Hematopoietic multipotent progenitor cell treated with erythropoietin and hydrocortisone succinate and interleukin-3 and kit ligand, for 8 days (in vitro differentiated cells): ENCODE measurements around the gene EGFLAM.

Source experiments
- DNase-seq: peaks from one replicate; pipeline ENCODE4 v3.0.0-alpha.2; 2015

Gene EGFLAM

DNA sequence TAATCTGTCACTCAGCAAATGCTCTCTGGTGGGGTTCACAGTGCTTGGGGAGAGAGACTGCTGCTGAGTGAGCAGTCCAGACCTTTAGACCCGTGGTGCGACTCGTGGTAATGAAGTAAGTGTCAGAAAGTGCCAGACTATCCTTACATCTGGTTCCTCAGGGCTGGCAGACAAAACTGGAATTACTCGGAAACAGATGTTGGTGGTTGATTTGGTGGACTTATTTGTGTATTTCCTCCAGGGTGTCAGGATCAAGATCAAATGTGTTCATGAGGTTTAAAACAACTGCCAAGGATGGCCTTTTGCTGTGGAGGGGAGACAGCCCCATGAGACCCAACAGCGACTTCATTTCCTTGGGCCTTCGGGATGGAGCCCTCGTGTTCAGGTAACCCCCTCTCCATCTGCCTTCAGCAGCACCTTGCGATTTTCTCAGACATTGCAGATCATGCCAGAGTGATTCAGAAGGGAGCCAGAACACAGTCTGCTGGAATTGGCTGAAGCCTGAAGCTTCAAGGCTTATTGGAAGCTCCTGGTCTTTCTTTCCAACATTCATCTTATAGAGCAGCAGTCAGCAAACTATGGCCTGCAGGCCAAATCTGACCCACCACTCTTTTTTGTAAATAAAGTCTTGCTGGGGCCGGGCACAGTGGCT, 192.8 kb downstream of the EGFLAM start:
- no peak for DNase-seq

DNA sequence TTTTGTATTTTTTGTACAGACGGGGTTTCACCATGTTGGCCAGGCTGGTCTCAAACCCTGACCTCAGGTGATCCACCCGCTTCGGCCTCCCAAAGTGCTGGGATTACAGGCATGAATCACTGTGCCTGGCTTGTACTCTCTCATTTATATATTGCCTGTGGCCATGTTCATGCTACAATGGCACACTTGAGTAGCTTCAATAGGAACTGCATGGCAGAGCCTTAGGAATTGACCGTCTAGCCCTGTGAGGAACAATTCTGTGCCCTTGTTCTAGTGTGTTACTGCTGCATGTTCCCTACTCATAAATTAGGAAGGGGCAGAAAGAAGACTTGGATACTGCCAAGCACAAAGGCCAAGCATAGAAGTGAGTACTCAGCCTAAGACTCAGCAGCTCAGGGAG, 193.8 kb downstream of the EGFLAM start:
- no peak for DNase-seq

DNA sequence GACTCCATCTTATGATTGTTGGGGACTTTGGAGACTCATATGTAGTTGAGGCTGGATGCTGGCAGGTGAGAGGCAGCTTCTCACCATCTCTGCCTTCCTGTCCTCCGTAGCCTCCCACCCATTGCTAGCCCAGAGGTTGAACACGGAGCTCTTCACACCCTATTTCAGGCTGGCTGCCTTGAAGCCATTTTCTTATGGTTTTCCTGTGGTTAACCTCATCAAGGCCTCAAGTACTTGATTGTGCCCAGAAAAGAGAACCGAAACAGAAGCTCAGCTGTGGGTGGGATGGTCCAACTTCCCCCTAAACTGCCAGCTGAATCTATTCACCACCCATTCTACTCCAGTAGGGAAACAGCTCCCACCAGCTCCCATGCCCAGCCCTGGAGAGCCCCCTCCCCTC, 195.1 kb downstream of the EGFLAM start:
- DNase-seq = peak; percentile 6

DNA sequence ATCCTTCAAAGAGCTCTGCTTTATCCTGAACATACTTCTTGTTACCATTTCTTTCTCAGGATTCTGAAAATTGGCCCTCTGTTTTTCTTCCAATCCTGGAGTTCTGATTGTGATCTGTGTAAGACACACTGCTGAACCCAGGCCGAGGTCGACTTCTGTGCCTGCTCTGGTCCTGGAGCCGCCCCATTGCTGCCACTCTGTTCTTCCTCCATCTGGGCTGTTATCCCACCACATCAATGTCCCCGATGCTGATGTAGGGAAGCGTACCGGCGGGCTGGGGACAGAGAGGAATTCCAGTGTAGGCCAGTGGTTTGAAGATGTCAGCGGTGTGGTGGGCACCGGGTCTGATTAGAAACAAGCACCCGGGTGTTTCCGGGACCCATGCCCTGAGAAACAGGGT, 195.6 kb downstream of the EGFLAM start:
- DNase-seq = no peak

DNA sequence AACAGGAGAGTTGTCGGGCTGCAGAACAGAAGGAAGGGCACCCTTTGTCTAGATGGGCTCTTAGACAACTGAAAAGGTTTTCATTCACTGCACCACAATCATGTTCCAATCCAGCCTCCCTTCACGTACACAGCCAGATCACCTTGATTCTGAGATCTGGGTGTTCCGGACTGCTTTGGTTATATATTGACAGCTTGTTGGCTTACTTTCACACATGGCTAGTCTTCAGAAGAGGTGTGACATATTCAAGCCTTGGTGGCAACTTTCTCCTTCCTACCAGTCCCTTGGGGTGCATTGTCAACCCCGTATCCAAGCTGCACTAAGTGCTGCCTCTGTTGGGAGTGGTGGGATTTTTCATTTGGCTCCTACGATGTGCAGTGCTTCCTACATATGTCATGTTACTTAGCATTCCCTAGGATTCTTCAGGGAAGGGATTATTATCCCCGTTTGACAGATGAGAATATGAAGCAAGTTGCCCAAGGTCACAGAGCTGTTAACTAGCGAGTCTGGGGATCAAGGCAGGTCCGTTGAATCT, 197.5 kb downstream of the EGFLAM start:
- DNase-seq = no peak

DNA sequence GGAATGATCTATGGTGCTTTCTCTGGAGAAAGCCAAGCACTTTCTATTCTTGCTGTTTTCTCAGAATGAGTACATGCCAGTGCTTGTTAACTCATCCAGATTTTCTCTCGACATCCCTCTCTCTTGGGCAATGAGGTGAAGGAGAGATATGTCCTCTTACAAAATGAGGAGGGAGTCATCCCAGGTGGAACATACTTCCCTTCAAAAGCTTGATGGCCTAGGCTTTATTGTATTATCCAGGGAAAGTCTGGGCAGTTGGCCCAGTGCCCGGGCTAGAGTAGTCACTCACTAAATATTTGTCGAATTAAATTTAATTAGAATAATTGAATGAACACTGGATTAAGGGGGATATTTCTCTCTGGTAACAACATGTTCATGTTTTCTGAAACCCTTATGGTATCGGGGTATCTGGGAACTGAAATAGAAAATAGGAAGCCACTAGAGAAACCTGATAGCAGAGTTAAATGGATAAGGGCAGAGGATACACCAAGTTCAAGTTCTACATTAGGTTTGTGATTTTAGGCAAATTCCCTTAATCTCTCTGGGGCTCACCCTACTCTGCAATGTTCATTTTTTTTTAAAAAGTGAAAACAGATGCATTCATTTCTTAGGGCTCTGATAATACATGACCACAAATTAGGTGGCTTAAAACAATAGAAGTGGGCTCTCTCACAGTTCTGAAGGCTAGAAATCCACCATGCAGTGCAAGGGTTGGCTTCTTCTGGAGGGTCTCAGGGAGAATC, 198.5 kb downstream of the EGFLAM start:
- no peak for DNase-seq

DNA sequence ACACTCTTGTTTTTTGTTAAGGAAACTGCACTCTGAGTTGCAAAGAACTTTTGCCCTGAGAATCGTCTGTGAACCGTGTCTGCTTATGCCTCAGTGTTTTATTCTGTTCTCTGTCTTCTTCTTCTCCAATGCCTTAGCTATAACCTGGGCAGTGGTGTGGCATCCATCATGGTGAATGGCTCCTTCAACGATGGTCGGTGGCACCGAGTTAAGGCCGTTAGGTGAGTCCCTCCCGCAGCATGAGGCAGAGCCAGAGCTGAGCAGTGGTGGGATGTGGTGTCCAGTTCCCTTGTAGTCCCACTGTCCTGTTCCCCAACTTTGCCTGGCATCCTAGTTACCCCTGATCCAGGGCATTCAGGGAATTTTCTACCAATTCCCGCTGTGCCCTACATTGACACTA, 199.8 kb downstream of the EGFLAM start:
- DNase-seq = no peak

DNA sequence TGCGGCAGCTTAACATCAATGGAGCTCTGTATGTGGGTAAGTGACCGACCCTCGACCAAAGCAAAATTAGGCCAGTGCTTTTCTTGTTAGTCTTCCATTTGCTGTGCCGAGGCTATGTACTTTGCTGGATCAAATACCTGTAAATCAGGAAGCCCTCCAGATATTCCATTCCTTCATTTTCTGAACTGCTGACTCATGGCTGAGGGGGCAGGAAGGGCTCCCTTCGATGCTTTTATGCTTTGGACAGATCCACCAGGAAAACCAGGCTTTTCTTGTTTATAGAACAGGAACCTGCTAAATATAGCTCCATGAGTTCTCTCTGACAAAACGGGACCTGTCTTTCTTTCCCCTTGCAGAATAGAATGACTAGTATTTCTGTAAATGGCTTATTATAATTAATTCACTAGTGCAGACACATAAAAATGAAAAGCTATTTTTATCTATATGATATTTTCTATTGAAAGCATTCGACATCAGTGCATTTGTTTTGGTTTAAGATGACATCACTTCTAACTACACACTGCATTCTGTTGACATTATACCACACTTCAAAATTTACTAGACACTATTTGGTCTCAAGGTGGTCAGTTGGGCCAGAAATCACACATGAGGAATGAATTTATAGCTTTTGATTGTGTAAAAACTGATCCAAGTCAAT, 204.7 kb downstream of the EGFLAM start:
- no peak for DNase-seq

DNA sequence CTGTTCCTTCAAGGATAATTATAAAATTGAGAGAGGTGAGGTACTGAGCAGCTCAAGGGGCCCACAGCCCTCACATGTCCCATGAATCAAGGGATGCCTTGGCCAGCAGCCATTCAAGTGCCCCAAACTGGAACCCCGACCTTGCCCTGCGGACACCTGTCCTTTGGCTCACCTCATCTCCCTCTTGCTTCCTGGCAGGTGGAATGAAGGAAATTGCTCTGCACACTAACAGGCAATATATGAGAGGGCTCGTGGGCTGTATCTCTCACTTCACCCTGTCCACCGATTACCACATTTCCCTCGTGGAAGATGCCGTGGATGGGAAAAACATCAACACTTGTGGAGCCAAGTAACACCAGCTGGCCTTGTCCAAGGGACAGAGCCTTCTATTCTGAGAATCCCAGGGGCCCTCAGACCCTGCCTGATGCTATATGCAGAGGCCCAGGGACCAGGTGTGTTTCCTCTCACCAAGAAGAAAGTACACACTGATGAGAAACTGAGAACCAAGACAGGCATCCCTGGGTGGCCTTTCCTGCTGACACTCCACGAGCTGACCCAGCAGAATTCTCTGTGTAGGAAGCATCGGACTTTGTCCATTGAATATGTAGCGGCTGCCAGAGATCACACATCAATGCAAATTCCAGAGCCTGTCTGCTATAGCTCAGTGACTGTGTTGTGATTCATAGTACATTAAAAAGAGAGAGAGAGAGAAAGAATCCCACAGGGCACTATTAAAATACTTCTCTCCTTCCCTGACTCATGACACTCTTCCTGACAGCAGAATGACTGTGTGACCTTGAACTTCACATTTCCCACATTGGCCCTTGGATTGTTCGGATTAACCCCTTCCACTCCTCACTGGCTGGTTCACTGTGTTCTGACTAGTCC, 205.5 kb downstream of the EGFLAM start:
- no peak for DNase-seq

DNA sequence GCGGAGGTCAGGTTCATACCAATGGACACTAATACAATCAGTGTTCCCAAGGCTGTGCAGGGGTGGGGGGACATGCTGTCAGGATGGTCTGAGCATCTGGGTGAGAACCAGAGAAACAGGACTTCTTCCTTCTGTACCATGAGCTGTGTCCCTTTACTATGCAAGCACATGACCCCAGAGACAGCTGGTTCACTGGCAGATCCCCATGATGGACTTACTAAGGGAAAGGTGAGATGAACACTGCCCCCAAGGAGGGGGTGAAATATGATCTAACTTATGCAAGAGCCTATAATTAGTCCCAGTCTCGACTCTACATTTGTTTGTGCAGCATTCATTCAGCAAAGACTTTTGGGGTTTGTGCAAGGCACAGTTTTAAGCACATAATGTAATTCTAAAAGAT, 206.7 kb downstream of the EGFLAM start:
- no peak for DNase-seq

DNA sequence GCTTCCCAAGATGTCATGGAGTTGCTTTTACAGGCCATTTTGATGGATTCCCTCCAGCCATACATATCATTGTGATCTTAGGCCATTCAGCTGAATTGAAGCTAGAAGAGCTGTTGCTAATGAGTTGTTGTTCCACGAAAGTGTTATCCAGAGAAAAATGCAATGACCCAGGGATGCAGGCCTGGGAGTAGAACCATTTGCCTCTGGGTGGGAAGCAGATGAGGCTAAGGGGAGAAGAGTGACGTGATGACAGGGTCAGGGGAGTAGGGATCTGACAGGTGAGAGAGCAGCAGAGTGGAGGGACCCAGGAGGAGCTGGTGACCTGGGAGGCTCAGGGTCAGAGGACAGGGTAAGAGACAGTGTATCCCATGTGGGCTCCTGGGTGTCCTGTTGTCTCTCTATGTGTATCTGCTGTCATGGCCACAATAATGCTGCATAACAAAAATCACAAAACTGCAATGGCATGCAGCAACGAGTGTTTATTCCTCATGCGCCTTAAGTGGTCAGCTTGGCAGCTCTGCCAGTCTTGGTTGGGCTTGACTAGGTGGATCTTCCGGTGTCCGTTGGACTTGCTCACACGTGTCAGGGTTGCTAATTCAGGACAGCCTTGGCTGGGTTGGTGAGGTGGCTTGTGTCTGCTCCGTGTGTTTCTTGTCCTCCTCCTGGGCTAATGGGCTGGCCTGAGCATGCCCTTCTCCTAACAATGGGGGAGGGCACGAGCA, 207.5 kb downstream of the EGFLAM start:
- DNase-seq = no peak

DNA sequence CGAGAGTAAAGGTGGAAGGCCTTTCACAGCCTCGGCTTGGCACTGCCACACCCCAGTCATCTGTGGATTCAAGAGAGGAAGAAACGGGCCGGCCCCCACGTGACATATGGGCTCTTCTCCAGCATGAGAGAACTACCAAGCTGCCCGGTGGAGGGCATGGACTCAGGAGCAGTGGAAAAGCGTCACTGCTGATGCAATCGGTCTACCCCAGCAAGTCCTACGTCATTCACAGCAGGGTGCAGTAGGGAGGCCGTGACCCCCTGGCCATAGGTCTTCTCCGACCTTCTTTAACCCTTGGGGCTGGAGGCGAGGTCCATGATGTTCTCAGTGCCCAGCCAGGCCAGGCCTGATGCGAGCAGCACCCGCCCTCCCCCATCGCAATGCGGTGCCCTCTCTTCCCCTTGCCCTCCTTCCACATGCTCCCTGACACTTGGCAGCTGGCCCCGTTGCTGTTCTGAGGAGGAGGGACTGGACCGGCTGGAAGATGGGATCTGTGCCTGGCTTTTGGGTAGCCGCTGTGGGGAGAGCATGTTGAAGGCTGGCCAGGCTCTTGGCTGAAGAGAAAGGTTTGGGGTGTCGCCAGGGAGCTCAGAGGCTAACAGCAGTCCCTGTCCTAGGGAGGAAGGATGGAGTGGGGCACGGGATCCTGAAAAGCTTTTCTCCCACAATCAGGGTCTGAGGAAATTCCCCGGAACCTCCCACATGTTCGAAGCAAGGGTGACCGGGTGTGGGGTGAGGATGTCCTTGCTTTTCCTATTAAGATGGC, 208.2 kb downstream of the EGFLAM start:
- no peak for DNase-seq

DNA sequence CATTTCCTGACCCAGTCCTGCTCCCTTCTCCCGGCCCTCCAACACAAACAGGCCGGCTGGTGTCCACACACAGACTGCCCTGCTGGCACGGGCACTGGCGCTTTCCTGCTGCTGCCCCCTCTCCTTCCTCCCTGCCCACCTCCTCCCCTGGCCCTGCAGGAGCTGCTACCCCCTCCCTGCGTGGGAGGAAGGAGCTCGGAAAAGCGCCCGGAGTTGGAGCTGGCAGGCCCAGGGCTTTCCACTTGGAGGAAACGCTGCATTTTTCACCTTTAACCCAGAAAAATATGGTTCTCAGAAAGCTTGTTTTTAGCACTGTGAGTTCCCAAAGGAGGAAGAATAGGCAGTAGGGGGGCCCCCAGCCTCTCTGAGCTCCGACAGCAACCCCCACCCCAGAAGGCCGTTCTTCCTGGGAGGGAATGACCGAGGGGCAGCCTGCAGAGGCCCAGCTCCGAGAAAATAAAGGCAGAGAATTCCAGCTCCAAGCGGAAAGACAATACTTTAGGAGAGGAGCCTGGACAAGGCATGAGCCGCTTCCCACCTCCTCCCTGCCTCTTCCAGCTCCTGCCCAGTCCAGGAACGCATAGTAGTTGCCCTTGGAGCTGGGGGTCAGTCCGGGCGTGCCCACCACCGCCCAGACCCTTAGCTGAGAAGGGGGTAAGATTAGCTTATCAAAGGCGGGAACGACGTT, 209.1 kb downstream of the EGFLAM start:
- no peak for DNase-seq

DNA sequence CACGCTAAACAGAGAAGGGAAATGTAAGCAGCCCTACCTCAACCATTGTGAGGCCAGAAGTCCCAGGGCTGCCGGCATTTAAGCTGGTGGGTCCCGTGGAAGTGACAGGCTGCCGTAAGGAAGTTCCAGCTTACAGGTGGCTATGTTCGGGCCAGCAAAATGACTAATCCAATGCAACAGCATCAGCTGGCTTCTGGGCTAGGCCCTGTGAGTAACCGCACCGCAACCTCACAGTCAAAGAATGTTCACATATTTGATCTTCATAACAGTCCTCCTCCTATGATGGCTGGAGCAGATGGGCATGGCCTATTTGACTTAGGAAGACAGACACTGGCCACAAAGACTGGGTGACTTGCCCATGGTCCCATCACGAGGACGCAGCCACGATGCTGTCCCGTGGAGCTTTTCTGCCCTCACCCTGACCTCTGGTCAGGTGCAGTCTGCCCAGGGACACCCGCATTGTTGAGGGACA, 209.9 kb downstream of the EGFLAM start:
- DNase-seq = no peak

DNA sequence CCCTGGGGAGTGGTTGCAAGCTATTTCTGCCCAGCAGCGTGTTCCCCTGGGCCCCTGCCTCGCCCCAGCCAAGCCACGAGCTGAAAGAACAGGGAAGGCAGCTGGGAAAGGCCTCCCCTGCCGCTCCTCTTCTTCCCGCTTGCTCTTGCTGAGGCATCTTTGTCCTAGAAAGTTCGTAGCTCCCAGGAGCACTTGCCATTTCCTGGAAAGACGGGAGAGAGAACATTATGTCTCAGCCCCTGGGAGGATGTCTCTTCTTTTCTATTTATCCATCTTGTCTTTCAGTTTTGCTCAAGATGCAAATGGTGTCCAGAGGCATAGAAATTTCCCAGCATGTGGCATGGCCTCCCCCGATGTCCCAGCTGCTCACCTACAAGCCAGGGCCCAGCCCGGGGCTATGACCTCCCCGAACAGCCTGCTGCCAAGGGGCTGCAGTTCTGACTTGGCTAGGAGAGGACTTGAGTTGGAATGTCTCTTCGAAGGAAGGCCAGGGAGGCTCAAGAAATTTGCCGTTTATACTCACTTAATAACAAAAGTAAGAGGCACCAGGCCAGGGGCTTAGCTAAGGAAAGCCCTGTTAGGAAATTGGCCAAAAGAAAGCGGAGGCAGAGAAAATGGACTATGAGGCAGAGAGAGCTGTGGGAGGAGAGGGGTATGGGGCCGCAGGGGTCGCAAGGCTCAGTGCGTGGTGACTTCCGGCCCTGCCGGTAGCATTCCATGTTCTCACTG, 210.8 kb downstream of the EGFLAM start:
- no peak for DNase-seq

DNA sequence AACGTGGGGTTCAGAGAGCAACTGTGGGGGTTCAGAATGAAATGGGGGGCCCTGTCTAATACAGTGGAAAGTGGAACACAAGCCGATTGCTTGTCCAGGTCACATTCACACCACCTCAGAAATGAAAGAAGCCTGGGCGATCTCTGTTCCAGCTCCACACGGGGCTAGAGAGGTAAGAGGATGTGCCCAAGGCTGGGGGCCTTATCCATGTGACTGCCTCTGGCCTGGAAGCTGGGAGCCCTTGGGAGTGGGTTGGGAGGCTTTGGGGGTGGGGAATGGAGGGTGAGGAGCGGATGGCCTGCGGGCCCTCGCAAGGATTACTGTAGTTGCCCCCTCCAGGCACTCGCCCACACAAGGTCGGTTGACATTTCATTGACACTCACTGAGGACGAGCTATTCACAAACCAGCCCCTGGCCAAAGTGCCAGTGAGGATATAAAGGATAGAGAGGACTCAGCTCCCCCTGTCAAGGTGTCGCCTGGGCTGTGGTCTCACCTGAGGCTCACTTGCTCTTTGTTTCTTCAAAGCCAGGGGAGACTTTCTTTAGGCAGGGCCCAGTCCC, 211.4 kb downstream of the EGFLAM start:
- DNase-seq = no peak

DNA sequence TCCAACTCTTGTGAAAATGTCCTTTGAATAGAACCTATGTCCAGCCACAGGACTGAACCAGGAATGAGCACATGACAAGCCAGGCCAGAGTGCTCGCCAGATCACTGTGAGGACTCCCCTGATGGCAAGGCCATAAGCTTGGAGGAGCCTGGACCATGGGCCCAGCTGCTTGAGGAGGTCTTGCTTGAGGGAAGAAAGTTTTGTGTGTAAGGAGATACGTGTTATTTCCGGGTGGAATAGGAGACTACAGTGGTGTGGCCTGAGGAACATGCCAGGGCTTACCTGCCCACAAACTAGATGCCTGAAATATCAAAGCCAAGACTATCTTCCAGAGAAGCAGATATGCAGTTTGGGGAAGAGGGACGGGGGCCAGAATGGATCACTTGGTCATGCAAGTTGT, 213.3 kb downstream of the EGFLAM start:
- no peak for DNase-seq

DNA sequence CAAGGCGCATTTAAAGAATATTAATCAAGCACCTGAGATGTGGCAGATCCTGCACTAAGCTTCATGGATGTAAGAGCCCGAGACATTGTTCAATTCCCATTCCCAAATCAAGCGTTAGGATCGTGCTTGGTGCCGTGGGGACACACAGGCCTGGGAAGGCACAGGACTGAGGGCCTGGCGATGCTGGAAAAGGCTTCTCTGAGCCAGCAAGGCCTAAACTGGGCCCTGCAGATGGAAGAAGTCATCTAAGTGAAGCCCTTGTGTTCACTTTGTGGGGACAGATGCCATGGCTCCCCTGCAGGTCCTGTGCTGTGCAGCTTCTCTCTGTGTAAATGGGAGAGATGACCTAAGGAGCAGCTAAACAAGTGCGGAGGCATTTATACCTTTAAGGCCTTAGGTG, 214.2 kb downstream of the EGFLAM start:
- DNase-seq = no peak

DNA sequence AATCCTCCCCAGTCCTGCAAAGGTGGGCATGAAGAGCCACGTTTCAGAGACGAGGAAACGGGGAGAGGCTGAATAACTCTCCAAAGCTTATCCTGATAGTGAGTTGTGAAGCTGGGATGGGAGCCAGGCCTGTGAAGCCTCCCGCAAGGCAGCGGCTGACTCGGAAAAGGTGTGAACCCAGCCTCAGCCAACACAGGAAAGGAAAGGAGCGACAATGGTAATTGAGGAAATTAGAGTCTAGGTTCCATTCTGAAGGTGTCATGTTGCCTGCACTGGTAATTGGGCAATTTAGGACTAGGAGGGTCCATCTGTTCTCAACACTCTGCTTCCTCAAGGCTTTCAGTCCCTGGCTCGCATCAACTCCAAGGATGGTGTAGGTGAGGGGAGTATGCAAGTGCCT, 214.6 kb downstream of the EGFLAM start:
- no peak for DNase-seq

DNA sequence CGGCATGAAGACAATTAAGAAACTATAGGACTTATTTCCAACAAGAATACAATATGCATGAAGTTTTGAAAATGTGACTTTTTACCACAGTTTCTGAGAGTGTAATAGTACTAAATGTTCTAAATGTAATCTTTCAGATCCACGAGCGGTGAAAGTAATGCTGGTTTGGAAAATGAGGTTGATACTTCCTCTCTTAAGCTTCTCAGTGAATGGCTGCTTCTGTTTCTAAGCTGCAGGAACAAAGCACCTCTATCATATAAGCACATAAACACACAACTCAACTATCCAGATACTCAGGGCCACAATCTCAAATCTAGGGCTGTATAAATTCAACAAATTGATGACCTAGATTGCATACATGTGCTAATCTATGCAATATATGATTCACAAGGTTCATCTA, 219.8 kb downstream of the EGFLAM start:
- DNase-seq = no peak
